WTC11 (cell line): ENCODE data around the gene IRF2BP2. TPM values are rescaled to one million over a fixed set of nuclear protein-coding genes. Genes with fewer than 3 reads are reported as not detected.

Source experiments
- ATF3 ChIP-seq: sonication (generic); formaldehyde crosslinking; conservative IDR thresholded peaks from 2 replicates; pipeline ENCODE4 v1.8.1; 2022; ENCODE audit warnings: mild to moderate bottlenecking, missing genetic modification reagents
- CDX4 ChIP-seq: fragments of 250-450 bp; sonication (Bioruptor Pico); IDR thresholded peaks from 2 replicates; pipeline ENCODE4 v1.9.0; 2021; ENCODE audit warnings: moderate library complexity, mild to moderate bottlenecking, inconsistent platforms, borderline replicate concordance
- CREB1 ChIP-seq: sonication (generic); formaldehyde crosslinking; IDR thresholded peaks from 2 replicates; pipeline ENCODE4 v1.8.0; 2023; ENCODE audit warnings: mild to moderate bottlenecking, missing genetic modification reagents
- CTCF ChIP-seq: fragments of 200-600 bp; IDR thresholded peaks from 2 replicates; pipeline ENCODE4 v1.8.0; 2022; ENCODE audit warnings: antibody characterized with exemption
- E2F1 ChIP-seq: sonication (generic); formaldehyde crosslinking; IDR thresholded peaks from 2 replicates; pipeline ENCODE4 v1.8.0; 2022; ENCODE audit warnings: mild to moderate bottlenecking, missing genetic modification reagents
- ERG ChIP-seq: fragments of 250-450 bp; sonication (Bioruptor Pico); IDR thresholded peaks from 2 replicates; pipeline ENCODE4 v1.8.0; 2021; ENCODE audit warnings: mild to moderate bottlenecking
- ESRRA ChIP-seq: sonication (generic); formaldehyde crosslinking; IDR thresholded peaks from 2 replicates; pipeline ENCODE4 v1.8.1; 2022; ENCODE audit warnings: mild to moderate bottlenecking, missing genetic modification reagents, borderline replicate concordance
- GRHL2 ChIP-seq: fragments of 250-450 bp; sonication (Bioruptor Pico); IDR thresholded peaks from 2 replicates; pipeline ENCODE4 v1.8.0; 2022; ENCODE audit warnings: mild to moderate bottlenecking, moderate library complexity; ENCODE audit not compliant: insufficient replicate concordance, severe bottlenecking
- HMGA2 ChIP-seq: fragments of 250-450 bp; sonication (Bioruptor Pico); IDR thresholded peaks from 2 replicates; pipeline ENCODE4 v1.4.0; 2021; ENCODE audit warnings: mild to moderate bottlenecking, moderate library complexity
- IRF1 ChIP-seq: sonication (generic); formaldehyde crosslinking; IDR thresholded peaks from 2 replicates; pipeline ENCODE4 v1.8.0; 2023; ENCODE audit warnings: missing genetic modification reagents
- JUN ChIP-seq: sonication (generic); formaldehyde crosslinking; IDR thresholded peaks from 2 replicates; pipeline ENCODE4 v1.8.0; 2023; ENCODE audit warnings: mild to moderate bottlenecking, missing genetic modification reagents
- MLX ChIP-seq: sonication (generic); formaldehyde crosslinking; IDR thresholded peaks from 2 replicates; pipeline ENCODE4 v1.8.1; 2023; ENCODE audit warnings: mild to moderate bottlenecking, missing genetic modification reagents, moderate library complexity
- NFYB ChIP-seq: sonication (generic); formaldehyde crosslinking; conservative IDR thresholded peaks from 2 replicates; pipeline ENCODE4 v1.8.0; 2022; ENCODE audit warnings: low read depth, missing genetic modification reagents
- PRRX2 ChIP-seq: fragments of 250-450 bp; sonication (Bioruptor Pico); IDR thresholded peaks from 2 replicates; pipeline ENCODE4 v1.8.0; 2021; ENCODE audit warnings: mild to moderate bottlenecking
- RORB ChIP-seq: fragments of 250-450 bp; sonication (Bioruptor Pico); IDR thresholded peaks from 2 replicates; pipeline ENCODE4 v1.9.0; 2021; ENCODE audit warnings: mild to moderate bottlenecking
- SOX15 ChIP-seq: fragments of 250-450 bp; sonication (Bioruptor Pico); IDR thresholded peaks from 2 replicates; pipeline ENCODE4 v1.9.0; 2021; ENCODE audit warnings: mild to moderate bottlenecking
- TEAD1 ChIP-seq: sonication (generic); formaldehyde crosslinking; IDR thresholded peaks from 2 replicates; pipeline ENCODE4 v1.8.0; 2022; ENCODE audit warnings: mild to moderate bottlenecking, missing genetic modification reagents
- TEAD4 ChIP-seq: sonication (generic); formaldehyde crosslinking; IDR thresholded peaks from 2 replicates; pipeline ENCODE4 v1.8.0; 2022; ENCODE audit warnings: mild to moderate bottlenecking, missing genetic modification reagents
- TP53 ChIP-seq: sonication (generic); formaldehyde crosslinking; IDR thresholded peaks from 2 replicates; pipeline ENCODE4 v1.8.1; 2023; ENCODE audit warnings: mild to moderate bottlenecking, missing genetic modification reagents
- ZNF121 ChIP-seq: sonication (generic); formaldehyde crosslinking; IDR thresholded peaks from 2 replicates; pipeline ENCODE4 v1.8.0; 2023; ENCODE audit warnings: missing genetic modification reagents
- ZNF219 ChIP-seq: sonication (generic); formaldehyde crosslinking; IDR thresholded peaks from 2 replicates; pipeline ENCODE4 v1.8.0; 2023; ENCODE audit warnings: missing genetic modification reagents, mild to moderate bottlenecking, borderline replicate concordance
- ZNF263 ChIP-seq: sonication (generic); formaldehyde crosslinking; IDR thresholded peaks from 2 replicates; pipeline ENCODE4 v1.8.1; 2022; ENCODE audit warnings: low read depth, mild to moderate bottlenecking, moderate library complexity, missing genetic modification reagents
- ZNF512 ChIP-seq: sonication (generic); formaldehyde crosslinking; IDR thresholded peaks from 2 replicates; pipeline ENCODE4 v1.8.1; 2022; ENCODE audit warnings: missing genetic modification reagents, borderline replicate concordance
- ZNF532 ChIP-seq: fragments of 250-450 bp; sonication (Bioruptor Pico); IDR thresholded peaks from 2 replicates; pipeline ENCODE4 v1.9.0; 2021; ENCODE audit warnings: mild to moderate bottlenecking, borderline replicate concordance
- ZNF671 ChIP-seq: fragments of 250-450 bp; sonication (Bioruptor Pico); IDR thresholded peaks from 2 replicates; pipeline ENCODE4 v1.8.0; 2021; ENCODE audit warnings: mild to moderate bottlenecking
- total RNA-seq: library from RNA; stranded (reverse); gene quantifications from 3 replicates; pipeline ENCODE4 v1.2.3, GENCODE V29; 2021

IRF2BP2 gene
- total RNA-seq, 1 experiment from 2014 or later: 70.9 TPM

GRCh38 chr1:234599617-234600417, 10.2 kb downstream of the IRF2BP2 start (continued):
- TF ChIP-seq E2F1 (CRISPR knock-in tag) (no peak), CREB1 (CRISPR knock-in tag) (no peak), JUN (CRISPR knock-in tag) (no peak), ZNF121 (CRISPR knock-in tag) (no peak), MLX (CRISPR knock-in tag) (no peak), IRF1 (CRISPR knock-in tag) (0 out of 2 replicates have a peak, but pooled peaks have one; percentile 51), ZNF219 (no peak), CTCF (no peak), SOX15 (CRISPR knock-in tag) (no peak), NFYB (CRISPR knock-in tag) (no peak), GRHL2 (CRISPR knock-in tag) (no peak), ZNF532 (CRISPR knock-in tag) (no peak), ZNF512 (CRISPR knock-in tag) (no peak), HMGA2 (CRISPR knock-in tag) (no peak), CDX4 (CRISPR knock-in tag) (no peak), ERG (CRISPR knock-in tag) (no peak), TEAD4 (CRISPR knock-in tag) (peak; percentile 42; the same call in 1 of the 2 replicates), PRRX2 (CRISPR knock-in tag) (no peak), TP53 (CRISPR knock-in tag) (no peak), ZNF671 (CRISPR knock-in tag) (no peak), ZNF263 (no peak), ESRRA (CRISPR knock-in tag) (no peak), ATF3 (CRISPR knock-in tag) (no peak), RORB (CRISPR knock-in tag) (no peak), TEAD1 (CRISPR knock-in tag) (peak; percentile 75)
